Astrocyte of the cerebellum (primary cell): Measurements from ENCODE around the gene INCA1.
A peak's percentile ranks its signal among the peaks of the same experiment; 100 is the strongest.

Experiments used
- DNase-seq: peaks from one replicate; pipeline ENCODE4 v3.0.0-alpha.2; 2011; ENCODE audit warnings: low read depth
- H3K4me3 ChIP-seq: 2 replicates; pipeline ENCODE4 v1.5.1; 2011; ENCODE audit warnings: mild to moderate bottlenecking, low read depth, low read length, moderate library complexity
- CTCF ChIP-seq: IDR thresholded peaks from 2 replicates; pipeline ENCODE4 v1.5.1; 2012; ENCODE audit warnings: low read length, low read depth, moderate library complexity, mild to moderate bottlenecking; ENCODE audit errors: missing control alignments
- in situ Hi-C: cut with HindIII; loops from 2 replicates; pipeline ENCODE4 v1.10.0; 2017; ENCODE audit warnings: low sequenced_read_pairs

INCA1 gene

DNA sequence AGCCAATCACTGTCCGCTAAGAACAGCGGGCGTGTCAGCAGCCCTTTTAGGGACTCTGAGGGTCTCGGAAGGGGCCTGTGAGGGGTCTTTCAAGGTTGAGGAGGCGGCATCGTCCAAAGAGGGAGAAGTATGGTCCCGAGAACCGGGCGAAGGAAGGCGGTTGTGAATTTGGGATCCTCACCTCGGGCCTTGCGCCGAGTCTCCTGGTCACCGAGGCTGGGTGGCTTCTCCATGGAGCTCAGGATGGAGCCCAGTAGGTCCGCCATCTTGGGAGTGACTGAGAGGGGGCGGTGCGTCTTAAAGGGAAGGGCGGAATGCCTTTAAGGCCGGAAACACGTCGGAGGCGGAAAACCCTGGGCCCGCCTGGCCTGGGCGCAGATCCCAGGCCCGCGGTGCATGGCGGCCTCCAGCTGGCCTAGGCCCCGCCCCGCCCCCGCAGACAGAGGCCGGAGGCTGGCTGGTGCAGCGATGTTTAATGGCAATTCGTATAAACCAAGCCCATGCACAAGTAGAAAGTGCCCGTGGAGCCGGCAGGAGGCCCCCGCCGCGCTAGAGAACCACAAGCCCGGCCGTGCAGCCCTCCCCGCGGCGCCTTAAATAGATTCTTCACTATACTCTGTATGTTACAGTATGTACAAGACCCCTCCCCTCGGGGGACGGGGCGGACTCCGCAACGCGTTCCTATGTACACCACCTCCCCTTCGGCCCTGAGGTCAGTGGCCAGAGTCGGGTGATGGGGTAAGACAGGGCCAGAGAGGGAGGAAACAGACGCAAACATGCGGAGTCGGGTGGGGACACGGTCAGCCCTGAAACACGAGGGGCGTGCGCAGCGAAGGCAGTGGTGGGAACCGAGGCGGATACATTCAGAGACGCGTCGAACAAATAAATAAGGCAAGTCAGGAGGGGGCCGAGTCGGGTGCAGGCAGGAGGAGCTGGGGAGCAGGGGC lies 29.5 kb downstream of the INCA1 start, which contains the start of gene SPAG7:
Gene SPAG7 (minus strand): TSS at position 279 of the 947 bp plus-strand sequence. CDS start 13 bp downstream, at position 266.
- in situ Hi-C loops, result no loop called here
- TF ChIP-seq CTCF, result no peak
- peak; percentile 95 for DNase-seq
- H3K4me3 ChIP-seq, result peak within 1 kb of the TSS; percentile 76

- peak overlapping the region; percentile 76 for H3K4me3 ChIP-seq
- DNase-seq, result peak; percentile 99
- in situ Hi-C loops, result no loop called here
- no peak for TF ChIP-seq CTCF
Observed at GRCh38 chr17:4966844-4967538, 30.3 kb downstream of the INCA1 start.

DNA sequence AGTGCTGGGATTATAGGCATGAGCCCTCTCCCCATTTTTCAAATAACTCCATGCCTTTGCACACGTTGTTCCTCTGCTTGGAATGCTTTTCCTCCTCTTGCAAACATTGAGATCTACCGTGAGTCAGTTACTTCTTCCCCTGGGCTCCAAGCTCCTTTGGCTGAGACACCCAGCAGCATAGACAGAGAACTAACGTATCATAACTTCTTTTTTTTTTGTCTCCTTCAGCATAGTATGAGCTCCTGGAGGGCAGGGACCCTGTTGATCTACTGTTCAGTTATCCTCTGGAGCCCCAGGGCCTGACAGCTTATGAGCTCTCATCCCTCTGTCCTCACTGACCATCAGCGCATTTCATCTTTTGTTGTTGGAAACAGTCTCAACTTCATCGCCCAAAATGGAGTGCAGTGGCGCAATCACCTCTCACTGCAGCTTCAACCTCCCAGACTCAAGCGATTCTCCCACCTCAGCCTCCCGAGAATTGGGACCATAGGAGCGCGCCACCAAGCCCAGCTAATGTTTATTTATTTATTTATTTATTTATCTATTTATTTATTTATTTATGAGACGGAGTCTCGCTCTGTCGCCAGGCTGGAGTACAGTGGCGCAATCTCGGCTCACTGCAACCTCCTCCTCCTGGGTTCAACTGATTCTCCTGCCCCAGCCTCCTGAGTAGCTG lies 31.9 kb downstream of the INCA1 start:
- TF ChIP-seq CTCF, result no peak

DNA sequence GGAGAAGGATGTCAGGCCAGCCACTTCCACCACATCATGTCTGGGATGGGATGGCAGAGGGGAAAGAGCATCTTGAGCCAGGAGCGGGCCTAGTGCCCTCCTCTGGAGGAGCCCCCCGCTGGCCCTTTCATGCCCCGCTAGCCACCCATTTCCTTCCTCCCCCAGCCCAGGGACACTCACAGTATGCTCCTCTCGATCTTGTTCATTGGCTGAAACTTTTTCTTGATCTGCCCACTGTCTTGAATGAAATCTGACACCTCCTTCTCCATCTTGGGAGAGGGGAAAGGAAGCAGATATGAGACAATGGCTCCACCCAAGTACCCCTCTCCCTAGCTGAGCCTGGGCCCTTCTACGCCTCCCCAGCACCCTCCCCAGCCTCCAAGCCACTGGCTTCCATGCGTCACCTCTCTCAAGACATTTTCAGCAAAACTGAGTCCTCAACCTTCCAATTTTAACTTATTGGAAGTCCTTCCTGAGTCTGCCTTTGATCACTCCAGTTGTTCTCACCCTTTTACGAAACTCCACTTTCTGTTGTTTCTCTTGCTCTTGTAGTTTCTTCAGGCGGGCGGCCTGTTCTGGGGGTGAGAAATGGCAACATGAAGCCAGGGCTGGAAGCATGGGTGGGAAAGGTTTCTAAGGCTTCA lies 36.9 kb downstream of the INCA1 start:
- DNase-seq, result no peak
- no peak overlapping the region for H3K4me3 ChIP-seq
- TF ChIP-seq CTCF, result no peak
- in situ Hi-C loops, result no loop called here

More for the DNA sequence above, 31.9 kb downstream of the INCA1 start:
- in situ Hi-C loops, result no loop called here
- DNase-seq, result no peak
- no peak overlapping the region for H3K4me3 ChIP-seq

GRCh38 chr17:4959261-4959965 lies 37.9 kb downstream of the INCA1 start:
- no peak for TF ChIP-seq CTCF
- in situ Hi-C loops, result no loop called here
- no peak for DNase-seq
- no peak overlapping the region for H3K4me3 ChIP-seq
